BLaER1 treated with 17β-estradiol and CSF1 and Interleukin-3, amounts not matched to agents 10 nM and 100 nM (cell line): ENCODE data around the gene SCNN1A.
A peak's percentile ranks its signal among the peaks of the same experiment; 100 is the strongest.

Source experiments
- H3K27ac ChIP-seq, 11 experiments: shearing (Covaris generic); formaldehyde crosslinking; 2 replicates each; pipeline ENCODE4 v1.8.1; 2022
- H3K27me3 ChIP-seq, 11 experiments: shearing (Covaris generic); formaldehyde crosslinking; 2 replicates each; pipeline ENCODE4 v1.8.1; 2022
- H3K36me3 ChIP-seq, 11 experiments: shearing (Covaris generic); formaldehyde crosslinking; 2 replicates each; pipeline ENCODE4 v1.8.1; 2022
- H3K4me1 ChIP-seq, 10 experiments: shearing (Covaris generic); formaldehyde crosslinking; 2 replicates each; pipeline ENCODE4 v1.8.1; 2022
- H3K4me2 ChIP-seq, 11 experiments: shearing (Covaris generic); formaldehyde crosslinking; 2 replicates each; pipeline ENCODE4 v1.8.1; 2022
- H3K4me3 ChIP-seq, 10 experiments: shearing (Covaris generic); formaldehyde crosslinking; 2 replicates each; pipeline ENCODE4 v1.8.1; 2022
- H3K9ac ChIP-seq, 11 experiments: shearing (Covaris generic); formaldehyde crosslinking; 2 replicates each; pipeline ENCODE4 v1.8.1; 2022
- H3K9me3 ChIP-seq, 11 experiments: shearing (Covaris generic); formaldehyde crosslinking; replicated peaks in 1 of 11; 2 replicates each; pipeline ENCODE4 v1.8.1; 2022
- H4K20me1 ChIP-seq, 11 experiments: shearing (Covaris generic); formaldehyde crosslinking; 2 replicates each; pipeline ENCODE4 v1.8.1; 2022
- Cebpa-rat ChIP-seq, 11 experiments: shearing (Covaris generic); IDR thresholded peaks; 2 replicates each; pipeline ENCODE4 v1.8.1; 2022

Gene SCNN1A

GRCh38 chr12:6306599-6307220 is 68.7 kb downstream of the SCNN1A start:
- peak overlapping the region in 4 of 11 experiments; percentile 48 to 74 (median 62); a peak in 7 of 22 replicates for H3K27ac ChIP-seq
- no peaks in the 10 kb centered on the region for H3K9me3 ChIP-seq
- peak overlapping the region in 5 of 11 experiments; percentile 7 to 57 (median 49); a peak in 5 of 22 replicates for H3K9ac ChIP-seq
- H3K4me3 ChIP-seq, result no peak overlapping the region
- no peaks in the 10 kb centered on the region for H3K36me3 ChIP-seq
- peak overlapping the region in 6 of 11 experiments; percentile 7 to 88 (median 76); a peak in 11 of 22 replicates for H3K4me2 ChIP-seq
- H3K27me3 ChIP-seq, result peaks cover 22 to 44% (median 36%) of the 10 kb centered on the region in 11 experiments
- H4K20me1 ChIP-seq, result 0 out of 22 replicates have a peak, but pooled peaks cover 0 to 5% (median 0%) of the 10 kb centered on the region in 11 experiments
- TF ChIP-seq Cebpa-rat (IDR thresholded peaks at IDR 0.05), result no peak
- peaks cover 14 to 45% (median 25%) of the 10 kb centered on the region in 10 experiments; a peak in 18 of 20 replicates for H3K4me1 ChIP-seq

- H3K27me3 ChIP-seq, result peaks cover 17 to 39% (median 31%) of the 10 kb centered on the region in 11 experiments
- peaks cover 14 to 44% (median 24%) of the 10 kb centered on the region in 10 experiments; a peak in 18 of 20 replicates for H3K4me1 ChIP-seq
- H3K4me2 ChIP-seq, result peak overlapping the region in 2 of 11 experiments; percentile 82 to 88; a peak in 3 of 22 replicates
- no peak for TF ChIP-seq Cebpa-rat (IDR thresholded peaks at IDR 0.05)
- no peak overlapping the region for H3K4me3 ChIP-seq
- no peak overlapping the region for H3K9ac ChIP-seq
- no peaks in the 10 kb centered on the region for H3K36me3 ChIP-seq
- H3K9me3 ChIP-seq, result no peaks in the 10 kb centered on the region
- no peak overlapping the region for H3K27ac ChIP-seq
- 0 out of 22 replicates have a peak, but pooled peaks cover 0 to 5% (median 0%) of the 10 kb centered on the region in 11 experiments for H4K20me1 ChIP-seq
Measured at GRCh38 chr12:6306151-6306550, 69.2 kb downstream of the SCNN1A start.

- Histone ChIP-seq H3K36me3 (no peaks in the 10 kb centered on the region), H3K4me3 (no peak overlapping the region), H3K4me2 (no peak overlapping the region), H3K4me1 (peaks cover 14 to 34% (median 21%) of the 10 kb centered on the region in 10 experiments; a peak in 18 of 20 replicates), H3K9ac (no peak overlapping the region), H3K27ac (no peak overlapping the region), H4K20me1 (no peaks in the 10 kb centered on the region), H3K27me3 (peaks cover 0 to 8% (median under 1%) of the 10 kb centered on the region in 11 experiments; a peak in 5 of 22 replicates), H3K9me3 (no peaks in the 10 kb centered on the region)
- TF ChIP-seq Cebpa-rat (IDR thresholded peaks at IDR 0.05), result no peak
Measured at GRCh38 chr12:6303071-6303470, 72.3 kb downstream of the SCNN1A start.

GRCh38 chr12:6302621-6303020 is 72.7 kb downstream of the SCNN1A start:
- no peak overlapping the region for H3K9ac ChIP-seq
- H3K9me3 ChIP-seq, result no peaks in the 10 kb centered on the region
- H3K4me1 ChIP-seq, result peaks cover 11 to 29% (median 18%) of the 10 kb centered on the region in 10 experiments; a peak in 18 of 20 replicates
- no peak overlapping the region for H3K4me3 ChIP-seq
- H3K27me3 ChIP-seq, result peaks cover 0 to 4% (median 0%) of the 10 kb centered on the region in 11 experiments; a peak in 1 of 22 replicates
- H3K4me2 ChIP-seq, result no peak overlapping the region
- no peaks in the 10 kb centered on the region for H4K20me1 ChIP-seq
- H3K36me3 ChIP-seq, result no peaks in the 10 kb centered on the region
- H3K27ac ChIP-seq, result no peak overlapping the region
- TF ChIP-seq Cebpa-rat (IDR thresholded peaks at IDR 0.05), result no peak

- no peaks in the 10 kb centered on the region for H3K36me3 ChIP-seq
- H3K4me3 ChIP-seq, result no peak overlapping the region
- H4K20me1 ChIP-seq, result no peaks in the 10 kb centered on the region
- H3K4me2 ChIP-seq, result no peak overlapping the region
- H3K9me3 ChIP-seq, result no peaks in the 10 kb centered on the region
- H3K4me1 ChIP-seq, result peaks cover 6 to 20% (median 11%) of the 10 kb centered on the region in 10 experiments; a peak in 19 of 20 replicates
- no peak for TF ChIP-seq Cebpa-rat (IDR thresholded peaks at IDR 0.05)
- no peaks in the 10 kb centered on the region for H3K27me3 ChIP-seq
- H3K27ac ChIP-seq, result no peak overlapping the region
- no peak overlapping the region for H3K9ac ChIP-seq
Measured at GRCh38 chr12:6301721-6302120, 73.6 kb downstream of the SCNN1A start.

GRCh38 chr12:6297170-6297569 is 78.2 kb downstream of the SCNN1A start:
- Histone ChIP-seq H4K20me1 (no peaks in the 10 kb centered on the region), H3K4me2 (no peak overlapping the region), H3K27me3 (no peaks in the 10 kb centered on the region), H3K4me3 (no peak overlapping the region), H3K9me3 (no peaks in the 10 kb centered on the region), H3K27ac (no peak overlapping the region), H3K36me3 (no peaks in the 10 kb centered on the region), H3K4me1 (peaks cover 13 to 24% (median 19%) of the 10 kb centered on the region in 10 experiments), H3K9ac (no peak overlapping the region)
- TF ChIP-seq Cebpa-rat (IDR thresholded peaks at IDR 0.05), result no peak
